ENCODE data around the gene MGAT3.

Gene MGAT3

DNA sequence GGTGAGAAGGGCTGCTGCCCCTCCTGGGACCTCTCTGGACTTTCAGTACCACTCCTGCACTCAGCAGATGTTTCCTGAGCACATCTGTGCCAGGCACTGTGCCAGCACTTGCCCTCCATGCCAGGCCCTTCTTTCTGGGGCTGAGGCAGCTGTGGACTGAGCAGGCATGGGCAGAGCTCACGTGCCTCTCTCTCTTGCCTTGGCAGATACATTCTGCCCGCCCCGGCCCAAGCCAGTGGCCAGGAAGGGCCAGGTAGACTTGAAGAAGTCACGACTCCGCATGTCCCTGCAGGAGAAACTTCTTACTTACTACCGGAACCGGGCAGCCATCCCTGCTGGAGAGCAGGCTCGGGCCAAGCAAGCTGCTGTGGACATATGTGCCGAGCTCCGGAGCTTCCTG, 55.2 kb downstream of the MGAT3 start:
- no peak overlapping the region for H2AFZ ChIP-seq (ENCODE audit: low read depth, low read length)
- H3K4me1 ChIP-seq (ENCODE audit: insufficient read depth, low read length): no peaks in the 10 kb centered on the region; the same call in 1 of the 2 replicates
- no peak overlapping the region for H3K9ac ChIP-seq (ENCODE audit: low read depth, low read length)
- H3K9me3 ChIP-seq (ENCODE audit: insufficient read depth, low read length, severe bottlenecking): no peaks in the 10 kb centered on the region
- H3K79me2 ChIP-seq (ENCODE audit: insufficient read depth, low read length): peaks cover 66% of the 10 kb centered on the region
- no peaks in the 10 kb centered on the region for H3K27me3 ChIP-seq (ENCODE audit: insufficient read depth, low read length, poor library complexity)
- peaks cover 55% of the 10 kb centered on the region for H4K20me1 ChIP-seq (ENCODE audit: insufficient read depth, low read length)
- DNase-seq (no peak), ATAC-seq (ENCODE audit: insufficient read depth, low read depth) (no peak)
- no peak overlapping the region for H3K4me2 ChIP-seq (ENCODE audit: insufficient read depth, low read length)
- no peak overlapping the region for H3K27ac ChIP-seq (ENCODE audit: low read length)
- TF ChIP-seq, protein P1, sequence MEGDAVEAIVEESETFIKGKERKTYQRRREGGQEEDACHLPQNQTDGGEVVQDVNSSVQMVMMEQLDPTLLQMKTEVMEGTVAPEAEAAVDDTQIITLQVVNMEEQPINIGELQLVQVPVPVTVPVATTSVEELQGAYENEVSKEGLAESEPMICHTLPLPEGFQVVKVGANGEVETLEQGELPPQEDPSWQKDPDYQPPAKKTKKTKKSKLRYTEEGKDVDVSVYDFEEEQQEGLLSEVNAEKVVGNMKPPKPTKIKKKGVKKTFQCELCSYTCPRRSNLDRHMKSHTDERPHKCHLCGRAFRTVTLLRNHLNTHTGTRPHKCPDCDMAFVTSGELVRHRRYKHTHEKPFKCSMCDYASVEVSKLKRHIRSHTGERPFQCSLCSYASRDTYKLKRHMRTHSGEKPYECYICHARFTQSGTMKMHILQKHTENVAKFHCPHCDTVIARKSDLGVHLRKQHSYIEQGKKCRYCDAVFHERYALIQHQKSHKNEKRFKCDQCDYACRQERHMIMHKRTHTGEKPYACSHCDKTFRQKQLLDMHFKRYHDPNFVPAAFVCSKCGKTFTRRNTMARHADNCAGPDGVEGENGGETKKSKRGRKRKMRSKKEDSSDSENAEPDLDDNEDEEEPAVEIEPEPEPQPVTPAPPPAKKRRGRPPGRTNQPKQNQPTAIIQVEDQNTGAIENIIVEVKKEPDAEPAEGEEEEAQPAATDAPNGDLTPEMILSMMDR (IDR thresholded peaks at IDR 0.05; ENCODE audit: borderline replicate concordance, extremely low read depth, low read length, poor library complexity, severe bottlenecking): no peak
- TF ChIP-seq EZH2 (IDR thresholded peaks at IDR 0.05; ENCODE audit: borderline replicate concordance, low read depth, low read length, severe bottlenecking): no peak
- peaks cover 92% of the 10 kb centered on the region for H3K36me3 ChIP-seq (ENCODE audit: insufficient read depth, low read length)
- no peak overlapping the region for H3K4me3 ChIP-seq (ENCODE audit: low read depth in 1 of 2, low read length in 2 of 2)

DNA sequence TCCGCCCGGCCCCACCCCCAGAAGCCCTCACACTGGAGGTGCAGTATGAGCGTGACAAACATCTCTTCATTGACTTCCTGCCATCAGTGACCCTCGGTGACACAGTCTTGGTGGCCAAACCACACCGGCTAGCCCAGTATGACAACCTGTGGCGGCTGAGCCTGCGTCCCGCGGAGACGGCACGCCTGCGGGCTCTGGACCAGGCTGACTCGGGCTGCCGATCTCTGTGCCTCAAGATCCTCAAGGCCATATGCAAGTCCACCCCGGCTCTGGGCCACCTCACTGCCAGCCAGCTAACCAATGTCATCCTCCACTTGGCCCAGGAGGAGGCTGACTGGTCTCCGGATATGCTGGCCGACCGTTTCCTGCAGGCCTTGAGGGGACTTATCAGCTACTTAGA, 57.0 kb downstream of the MGAT3 start:
- Histone ChIP-seq H3K27me3 (ENCODE audit: insufficient read depth, low read length, poor library complexity) (no peaks in the 10 kb centered on the region), H3K79me2 (ENCODE audit: insufficient read depth, low read length) (peaks cover 64% of the 10 kb centered on the region), H3K36me3 (ENCODE audit: insufficient read depth, low read length) (peaks cover 86% of the 10 kb centered on the region), H3K9ac (ENCODE audit: low read depth, low read length) (no peak overlapping the region), H3K4me2 (ENCODE audit: insufficient read depth, low read length) (no peak overlapping the region), H3K4me3 (ENCODE audit: low read depth in 1 of 2, low read length in 2 of 2) (no peak overlapping the region), H3K4me1 (ENCODE audit: insufficient read depth, low read length) (peaks cover 15% of the 10 kb centered on the region), H3K27ac (ENCODE audit: low read length) (no peak overlapping the region), H2AFZ (ENCODE audit: low read depth, low read length) (no peak overlapping the region), H4K20me1 (ENCODE audit: insufficient read depth, low read length) (peaks cover 45% of the 10 kb centered on the region), H3K9me3 (ENCODE audit: insufficient read depth, low read length, severe bottlenecking) (no peaks in the 10 kb centered on the region)
- DNase-seq (no peak), ATAC-seq (ENCODE audit: insufficient read depth, low read depth) (no peak)
- TF ChIP-seq, protein P1 (IDR thresholded peaks at IDR 0.05; ENCODE audit: borderline replicate concordance, extremely low read depth, low read length, poor library complexity, severe bottlenecking): no peak

DNA sequence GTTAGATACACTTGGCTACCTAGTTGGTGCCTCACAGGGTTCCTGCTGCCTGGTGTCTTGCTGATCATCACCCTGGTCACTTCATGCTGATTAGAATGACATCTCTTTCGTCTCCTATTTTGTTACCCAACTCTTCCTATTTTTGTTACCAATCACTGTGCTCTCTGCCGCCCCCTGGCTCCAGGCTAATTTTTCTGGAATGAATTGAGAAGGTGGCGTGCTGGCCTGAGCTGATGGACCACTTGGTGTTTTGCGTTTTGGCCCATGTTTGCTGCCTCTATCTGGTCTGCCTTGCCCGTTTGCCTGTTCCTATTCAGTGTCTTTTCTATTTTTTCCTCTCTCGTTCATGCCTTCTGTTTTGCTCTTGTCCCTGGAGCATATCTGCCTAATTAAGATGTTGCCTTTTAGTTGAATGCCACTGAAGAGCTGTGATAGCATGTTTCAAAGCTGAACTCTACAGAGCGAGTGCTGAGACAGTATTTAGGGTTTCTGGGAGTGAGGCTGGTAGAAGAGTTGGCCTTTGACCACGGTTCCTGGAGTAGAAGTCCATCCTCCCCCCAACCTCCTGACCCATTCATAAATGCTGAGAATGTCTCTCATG, 57.7 kb downstream of the MGAT3 start:
- DNase-seq: peak; percentile 55
- Histone ChIP-seq H3K4me2 (ENCODE audit: insufficient read depth, low read length) (no peak overlapping the region), H3K9me3 (ENCODE audit: insufficient read depth, low read length, severe bottlenecking) (no peaks in the 10 kb centered on the region), H3K4me1 (ENCODE audit: insufficient read depth, low read length) (peaks cover 20% of the 10 kb centered on the region), H3K9ac (ENCODE audit: low read depth, low read length) (no peak overlapping the region), H3K4me3 (ENCODE audit: low read depth in 1 of 2, low read length in 2 of 2) (no peak overlapping the region), H3K27ac (ENCODE audit: low read length) (no peak overlapping the region), H2AFZ (ENCODE audit: low read depth, low read length) (no peak overlapping the region), H4K20me1 (ENCODE audit: insufficient read depth, low read length) (peaks cover 40% of the 10 kb centered on the region), H3K27me3 (ENCODE audit: insufficient read depth, low read length, poor library complexity) (no peaks in the 10 kb centered on the region), H3K36me3 (ENCODE audit: insufficient read depth, low read length) (peaks cover 80% of the 10 kb centered on the region), H3K79me2 (ENCODE audit: insufficient read depth, low read length) (peaks cover 64% of the 10 kb centered on the region)
- TF ChIP-seq, protein P1 (IDR thresholded peaks at IDR 0.05; ENCODE audit: borderline replicate concordance, extremely low read depth, low read length, poor library complexity, severe bottlenecking): peak; percentile 74
- no peak for TF ChIP-seq EZH2 (IDR thresholded peaks at IDR 0.05; ENCODE audit: borderline replicate concordance, low read depth, low read length, severe bottlenecking)
- ATAC-seq (ENCODE audit: insufficient read depth, low read depth): no peak; the same call in 2 of the 3 replicates

All from DND-41 (cell line).